OCI-LY3 (cell line): Measurements from ENCODE around the gene MGAT4A.

Source experiments
- CTCF ChIP-seq: fragments of 200-600, 300-600 bp; sonication (generic); IDR thresholded peaks from 2 replicates; pipeline ENCODE4 v1.5.1; 2014; ENCODE audit warnings: antibody characterized with exemption, low read length, low read depth
- EZH2phosphoT487 ChIP-seq: fragments of 200-600 bp; shearing (Covaris generic); IDR thresholded peaks from 2 replicates; pipeline ENCODE4 v1.6.1; 2018; ENCODE audit warnings: antibody characterized with exemption, mixed run types, low read depth

- TF ChIP-seq EZH2phosphoT487 (no peak), CTCF (no peak)
These were observed 35.7 kb downstream of the MGAT4A start for GRCh38 chr2:98695255-98695654.
